HepG2 (cell line): Measurements from ENCODE around the gene PPP4C. TPM values are rescaled to one million over a fixed set of nuclear protein-coding genes. Genes with fewer than 3 reads are reported as not detected.

Experiments used
- CCDC6 ChIP-seq: sonication (generic); formaldehyde crosslinking; IDR thresholded peaks from 2 replicates; pipeline ENCODE4 v1.8.1; 2022; ENCODE audit warnings: mild to moderate bottlenecking, missing genetic modification reagents, moderate library complexity
- DPF2 ChIP-seq: sonication (generic); formaldehyde crosslinking; IDR thresholded peaks from 2 replicates; pipeline ENCODE4 v1.4.0; 2020; ENCODE audit warnings: mild to moderate bottlenecking, low read depth, missing genetic modification reagents, borderline replicate concordance
- ERF ChIP-seq: IDR thresholded peaks from 2 replicates; pipeline ENCODE4 v1.6.1; 2018; ENCODE audit warnings: missing biosample characterization, missing genetic modification reagents
- ESRRA ChIP-seq: sonication (generic); formaldehyde crosslinking; IDR thresholded peaks from 2 replicates; pipeline ENCODE4 v1.5.1; 2020; ENCODE audit warnings: mild to moderate bottlenecking, low read depth, missing genetic modification reagents
- HIC2 ChIP-seq: sonication (generic); formaldehyde crosslinking; IDR thresholded peaks from 2 replicates; pipeline ENCODE4 v1.9.0; 2022; ENCODE audit warnings: low read depth, missing genetic modification reagents
- HINFP ChIP-seq: sonication (generic); formaldehyde crosslinking; IDR thresholded peaks from 2 replicates; pipeline ENCODE4 v1.4.0; 2020; ENCODE audit warnings: low read depth, mild to moderate bottlenecking, missing genetic modification reagents
- MTF2 ChIP-seq: sonication (generic); formaldehyde crosslinking; IDR thresholded peaks from 2 replicates; pipeline ENCODE4 v1.5.0; 2020; ENCODE audit warnings: missing genetic modification reagents, borderline replicate concordance
- NFE2L2 ChIP-seq: fragments of 150-350 bp; IDR thresholded peaks from 2 replicates; pipeline ENCODE4 v1.6.1; 2014; ENCODE audit warnings: low read length
- NRL ChIP-seq: sonication (generic); formaldehyde crosslinking; IDR thresholded peaks from 2 replicates; pipeline ENCODE4 v1.5.0; 2020; ENCODE audit warnings: missing genetic modification reagents, mild to moderate bottlenecking, moderate library complexity, borderline replicate concordance
- RBAK ChIP-seq: sonication (generic); formaldehyde crosslinking; IDR thresholded peaks from 2 replicates; pipeline ENCODE4 v1.5.1; 2020; ENCODE audit warnings: mild to moderate bottlenecking, missing genetic modification reagents
- SRY ChIP-seq: sonication (generic); formaldehyde crosslinking; IDR thresholded peaks from 2 replicates; pipeline ENCODE4 v1.8.0; 2022; ENCODE audit warnings: mild to moderate bottlenecking, missing genetic modification reagents
- TRIM22 ChIP-seq: fragments of 450-650 bp; IDR thresholded peaks from 2 replicates; pipeline ENCODE4 v1.6.1; 2017
- ZNF557 ChIP-seq: sonication (generic); formaldehyde crosslinking; IDR thresholded peaks from 2 replicates; pipeline ENCODE4 v1.4.0; 2020; ENCODE audit warnings: missing genetic modification reagents
- ZNF777 ChIP-seq: sonication (generic); formaldehyde crosslinking; IDR thresholded peaks from 2 replicates; pipeline ENCODE4 v1.4.0; 2020; ENCODE audit warnings: missing genetic modification reagents
- ZNF879 ChIP-seq: sonication (generic); formaldehyde crosslinking; IDR thresholded peaks from 2 replicates; pipeline ENCODE4 v1.8.1; 2023; ENCODE audit warnings: missing genetic modification reagents
- ZSCAN31 ChIP-seq: sonication (generic); formaldehyde crosslinking; IDR thresholded peaks from 2 replicates; pipeline ENCODE4 v1.5.0; 2020; ENCODE audit warnings: low read depth, mild to moderate bottlenecking, missing genetic modification reagents
- ZZZ3 ChIP-seq: sonication (generic); formaldehyde crosslinking; IDR thresholded peaks from 2 replicates; pipeline ENCODE4 v1.4.0; 2020; ENCODE audit warnings: missing genetic modification reagents, mild to moderate bottlenecking, borderline replicate concordance
- polyA plus RNA-seq, 8 experiments: library from polyadenylated mRNA; depleted of rRNA in 3 of 8; stranded (reverse) in 7 of 8; unstranded in 1 of 8; fragments of >200 nt; fragmentation: Illumina TruSeq in 4 of 8; extraction: Trizol in 4 of 8; gene quantifications; 2 replicates each; pipeline versions ENCODE4 v1.2.1 to v1.2.3, GENCODE V29; 2011 to 2016; ENCODE audit warnings: low read depth in 4 of 8, missing spikeins in 1 of 8, mixed read lengths in 1 of 8; ENCODE audit not compliant: insufficient read depth in 1 of 8
- total RNA-seq, 5 experiments: library from RNA; depleted of rRNA; stranded (reverse); fragments of >200 nt; fragmentation: Illumina TruSeq; extraction: Trizol; gene quantifications; 2 replicates each; pipeline ENCODE4 v1.2.3, GENCODE V29; 2016; ENCODE audit warnings: low read depth in 1 of 5
- TF ChIP-seq, protein P1 (sequence below): sonication (generic); formaldehyde crosslinking; IDR thresholded peaks from 2 replicates; pipeline ENCODE4 v1.5.0; 2020; ENCODE audit warnings: missing genetic modification reagents, mild to moderate bottlenecking, borderline replicate concordance
- TF ChIP-seq, protein P2 (sequence below): sonication (generic); formaldehyde crosslinking; IDR thresholded peaks from 2 replicates; pipeline ENCODE4 v1.4.0; 2020; ENCODE audit warnings: mild to moderate bottlenecking, missing genetic modification reagents, borderline replicate concordance
- TF ChIP-seq, protein P3 (sequence below): sonication (generic); formaldehyde crosslinking; IDR thresholded peaks from 2 replicates; pipeline ENCODE4 v1.5.1; 2020; ENCODE audit warnings: mild to moderate bottlenecking, moderate library complexity, missing genetic modification reagents

PPP4C gene
- total and polyA plus RNA-seq, 2 of the 13 experiments (the other 11 are each of a cell fraction or from before 2014, with no cell fraction given): 176 to 220 TPM

GRCh38 chr16:30065102-30065942, 10.5 kb upstream of the PPP4C start, which contains the start of gene ALDOA (continued):
- TF ChIP-seq NFE2L2: peak; percentile 91
- TF ChIP-seq ZNF777 (CRISPR knock-in tag): peak; percentile 73
- peak; percentile 86; the same call in 1 of the 2 replicates for TF ChIP-seq ZZZ3
- no peak for TF ChIP-seq RBAK (CRISPR knock-in tag)
- TF ChIP-seq HIC2 (CRISPR knock-in tag): peak; percentile 90
- peak; percentile 88 for TF ChIP-seq HINFP (CRISPR knock-in tag)
- TF ChIP-seq MTF2 (CRISPR knock-in tag): peak; percentile 99; the same call in 1 of the 2 replicates
- peak; percentile 99 for TF ChIP-seq SRY (CRISPR knock-in tag)
- peak; percentile 89 for TF ChIP-seq ZNF879 (CRISPR knock-in tag)
- TF ChIP-seq, protein P1, sequence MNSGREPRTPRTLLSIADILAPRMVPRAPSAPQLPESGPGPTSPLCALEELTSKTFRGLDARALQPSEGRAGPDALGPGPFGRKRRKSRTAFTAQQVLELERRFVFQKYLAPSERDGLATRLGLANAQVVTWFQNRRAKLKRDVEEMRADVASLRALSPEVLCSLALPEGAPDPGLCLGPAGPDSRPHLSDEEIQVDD (CRISPR knock-in tag): peak; percentile 97
- TF ChIP-seq TRIM22: no peak
- TF ChIP-seq DPF2 (CRISPR knock-in tag): peak; percentile 44; the same call in 1 of the 2 replicates
- TF ChIP-seq ESRRA (CRISPR knock-in tag): peak; percentile 91
- peak; percentile 96 for TF ChIP-seq ZSCAN31
- TF ChIP-seq, protein P2, sequence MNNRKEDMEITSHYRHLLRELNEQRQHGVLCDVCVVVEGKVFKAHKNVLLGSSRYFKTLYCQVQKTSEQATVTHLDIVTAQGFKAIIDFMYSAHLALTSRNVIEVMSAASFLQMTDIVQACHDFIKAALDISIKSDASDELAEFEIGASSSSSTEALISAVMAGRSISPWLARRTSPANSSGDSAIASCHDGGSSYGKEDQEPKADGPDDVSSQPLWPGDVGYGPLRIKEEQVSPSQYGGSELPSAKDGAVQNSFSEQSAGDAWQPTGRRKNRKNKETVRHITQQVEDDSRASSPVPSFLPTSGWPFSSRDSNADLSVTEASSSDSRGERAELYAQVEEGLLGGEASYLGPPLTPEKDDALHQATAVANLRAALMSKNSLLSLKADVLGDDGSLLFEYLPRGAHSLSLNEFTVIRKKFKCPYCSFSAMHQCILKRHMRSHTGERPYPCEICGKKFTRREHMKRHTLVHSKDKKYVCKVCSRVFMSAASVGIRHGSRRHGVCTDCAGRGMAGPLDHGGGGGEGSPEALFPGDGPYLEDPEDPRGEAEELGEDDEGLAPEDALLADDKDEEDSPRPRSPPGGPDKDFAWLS (CRISPR knock-in tag): no peak
- peak; percentile 98 for TF ChIP-seq ERF (CRISPR knock-in tag)
- TF ChIP-seq ZNF557 (CRISPR knock-in tag): peak; percentile 81; the same call in 1 of the 2 replicates
- TF ChIP-seq CCDC6 (CRISPR knock-in tag): no peak; the same call in 1 of the 2 replicates
- TF ChIP-seq NRL (CRISPR knock-in tag): peak; percentile 98
- TF ChIP-seq, protein P3, sequence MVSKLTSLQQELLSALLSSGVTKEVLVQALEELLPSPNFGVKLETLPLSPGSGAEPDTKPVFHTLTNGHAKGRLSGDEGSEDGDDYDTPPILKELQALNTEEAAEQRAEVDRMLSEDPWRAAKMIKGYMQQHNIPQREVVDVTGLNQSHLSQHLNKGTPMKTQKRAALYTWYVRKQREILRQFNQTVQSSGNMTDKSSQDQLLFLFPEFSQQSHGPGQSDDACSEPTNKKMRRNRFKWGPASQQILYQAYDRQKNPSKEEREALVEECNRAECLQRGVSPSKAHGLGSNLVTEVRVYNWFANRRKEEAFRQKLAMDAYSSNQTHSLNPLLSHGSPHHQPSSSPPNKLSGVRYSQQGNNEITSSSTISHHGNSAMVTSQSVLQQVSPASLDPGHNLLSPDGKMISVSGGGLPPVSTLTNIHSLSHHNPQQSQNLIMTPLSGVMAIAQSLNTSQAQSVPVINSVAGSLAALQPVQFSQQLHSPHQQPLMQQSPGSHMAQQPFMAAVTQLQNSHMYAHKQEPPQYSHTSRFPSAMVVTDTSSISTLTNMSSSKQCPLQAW (CRISPR knock-in tag): peak; percentile 99
